Activated CD8-positive, alpha-beta memory T cell treated with anti-CD3 and anti-CD28 coated beads for 48 hours (primary cell): ENCODE measurements around the gene AKAP6.
"Not testable (repeated sequence)": the region's sequence is repeated elsewhere in the genome, so short reads cannot be mapped to it uniquely, and the experiment has no call there.

Experiments used
- DNase-seq, 3 experiments: peaks; one replicate each; pipeline ENCODE4 v3.0.0-alpha.2; 2020; ENCODE audit warnings: low read depth in 2 of 3, low spot score in 2 of 3

Gene AKAP6

GRCh38 chr14:32368107-32368506, 39.0 kb downstream of the AKAP6 start:
- no peak for DNase-seq

DNA sequence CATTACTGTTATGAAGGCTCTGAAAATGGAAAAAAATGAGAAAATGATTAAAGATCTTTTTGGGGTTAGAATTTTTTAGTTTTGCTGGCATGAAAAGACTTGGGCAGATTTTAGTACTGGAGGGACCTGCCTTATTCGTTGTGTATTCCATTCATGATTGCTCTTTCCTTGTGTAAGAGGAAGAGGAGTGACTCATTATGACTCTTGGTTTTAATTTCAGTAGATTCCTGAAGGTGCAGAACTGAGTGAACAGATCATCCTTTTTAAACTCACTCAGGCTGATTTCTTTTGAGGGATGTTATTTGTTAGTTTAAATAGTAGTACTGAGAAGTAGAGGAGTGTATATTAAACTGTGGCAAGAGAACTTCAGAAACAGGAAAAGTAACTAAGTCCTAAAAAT, 41.6 kb downstream of the AKAP6 start:
- no peak for DNase-seq

GRCh38 chr14:32372154-32372553, 43.1 kb downstream of the AKAP6 start:
- no peak for DNase-seq

GRCh38 chr14:32373174-32373573, 44.1 kb downstream of the AKAP6 start:
- DNase-seq = not testable (repeated sequence)

- DNase-seq = no peak
Measured at GRCh38 chr14:32374155-32374554, 45.1 kb downstream of the AKAP6 start.

DNA sequence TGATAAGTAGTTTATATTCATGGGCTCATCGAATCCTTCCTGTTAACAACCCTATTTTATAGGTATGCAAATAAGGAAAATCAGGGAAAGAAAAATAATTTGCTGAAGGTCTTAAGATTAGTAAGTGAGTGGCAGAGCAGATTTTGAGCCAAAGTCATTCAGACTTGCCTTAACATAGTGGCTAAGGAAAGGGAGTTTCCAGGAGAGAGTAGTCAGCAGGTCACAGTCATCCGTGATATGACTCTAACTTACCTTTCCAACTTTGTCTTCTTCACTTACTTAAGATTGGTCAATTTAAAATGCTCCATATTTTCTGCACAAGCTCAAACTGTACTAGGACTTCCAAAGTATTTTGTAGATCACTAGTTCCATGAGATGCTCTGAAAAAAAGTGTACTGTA, 46.6 kb downstream of the AKAP6 start:
- DNase-seq = no peak

DNA sequence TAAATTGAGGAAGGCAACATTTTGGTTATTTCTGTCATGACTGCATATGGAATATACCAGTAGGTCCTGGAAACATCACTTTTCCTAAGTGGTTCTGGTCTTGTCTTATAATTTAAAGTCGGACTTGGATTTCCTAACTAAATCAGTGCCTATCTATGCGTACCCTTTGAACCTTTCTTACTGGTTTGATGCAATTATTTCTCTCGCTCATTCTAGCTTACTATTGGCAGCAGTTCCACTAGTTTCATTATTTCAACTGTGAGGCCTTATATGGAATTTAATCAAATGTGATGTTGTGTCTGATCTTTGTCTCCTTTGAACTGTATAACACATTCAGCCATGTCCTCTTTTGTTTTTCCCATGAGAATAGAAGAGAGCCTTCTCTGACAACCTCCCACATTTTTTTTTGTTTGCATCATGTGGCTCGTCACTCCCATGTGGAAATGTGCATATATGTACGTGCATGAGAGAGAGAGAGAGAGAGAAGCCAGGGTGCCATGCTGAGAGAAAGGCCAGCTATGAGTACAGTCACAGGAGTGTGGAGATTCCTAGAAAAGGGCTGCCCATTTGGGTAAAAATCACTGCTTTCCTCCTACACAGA, 48.0 kb downstream of the AKAP6 start:
- DNase-seq = no peak

- no peak for DNase-seq
Measured at GRCh38 chr14:32378284-32378683, 49.2 kb downstream of the AKAP6 start.

DNA sequence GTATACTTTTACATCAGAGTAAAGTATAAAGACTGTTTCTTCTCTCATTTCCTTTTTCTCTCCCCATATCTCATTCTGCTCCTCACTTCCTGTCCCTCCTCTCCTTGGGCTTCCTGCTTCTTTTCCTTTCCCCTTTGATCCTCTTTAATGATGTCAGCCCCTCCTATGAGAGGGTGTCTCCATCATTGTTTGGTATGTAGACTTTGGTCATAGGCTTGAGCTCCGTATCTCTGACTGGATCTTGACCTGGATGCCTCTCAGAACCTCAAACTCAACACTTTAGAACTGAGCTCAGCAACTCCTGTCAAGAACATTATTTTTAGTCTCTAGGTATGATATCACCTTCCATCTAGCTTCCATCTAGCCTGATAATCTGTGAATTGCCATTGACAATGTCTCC, 50.3 kb downstream of the AKAP6 start:
- no peak for DNase-seq

DNA sequence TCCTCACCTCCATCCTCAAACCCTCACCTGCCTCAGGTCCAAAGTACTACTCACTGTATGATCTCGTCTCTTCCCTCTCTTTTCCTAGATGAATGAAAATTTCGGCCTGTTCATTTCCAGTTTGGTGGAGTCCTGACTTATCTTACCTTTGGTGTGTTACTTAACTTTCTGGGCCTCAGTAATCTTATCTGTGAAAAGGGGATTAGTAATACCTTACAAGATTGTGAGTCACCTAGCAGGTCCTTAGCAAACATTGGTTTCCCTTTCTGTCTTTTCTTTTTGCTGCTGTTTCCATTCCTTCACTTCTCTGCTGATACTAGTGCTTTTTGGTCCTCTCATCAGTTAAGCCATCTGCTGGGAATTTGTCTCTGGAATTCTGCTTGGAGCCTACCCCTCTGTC, 52.8 kb downstream of the AKAP6 start:
- no peak for DNase-seq

DNA sequence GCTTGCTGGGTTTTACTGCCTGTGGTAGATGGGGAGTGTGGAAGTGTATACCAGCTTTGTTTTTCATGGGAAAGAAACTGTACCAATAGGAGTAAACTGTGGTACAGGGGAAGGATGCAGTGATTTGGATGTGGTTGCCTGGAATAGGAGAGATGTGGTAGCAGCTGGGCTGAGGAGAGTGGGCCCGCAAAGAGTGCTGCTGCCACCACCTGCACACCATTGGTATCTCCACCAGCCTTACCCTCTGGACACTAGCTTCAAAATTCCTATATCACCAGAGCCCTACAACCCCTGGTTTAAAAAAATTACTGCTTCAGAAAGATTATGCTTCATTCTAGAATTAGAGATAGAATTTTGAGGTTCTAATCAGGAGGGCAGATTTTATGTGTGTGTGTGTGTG, 53.6 kb downstream of the AKAP6 start:
- DNase-seq = no peak

GRCh38 chr14:32383364-32384009, 54.4 kb downstream of the AKAP6 start:
- no peak for DNase-seq

DNA sequence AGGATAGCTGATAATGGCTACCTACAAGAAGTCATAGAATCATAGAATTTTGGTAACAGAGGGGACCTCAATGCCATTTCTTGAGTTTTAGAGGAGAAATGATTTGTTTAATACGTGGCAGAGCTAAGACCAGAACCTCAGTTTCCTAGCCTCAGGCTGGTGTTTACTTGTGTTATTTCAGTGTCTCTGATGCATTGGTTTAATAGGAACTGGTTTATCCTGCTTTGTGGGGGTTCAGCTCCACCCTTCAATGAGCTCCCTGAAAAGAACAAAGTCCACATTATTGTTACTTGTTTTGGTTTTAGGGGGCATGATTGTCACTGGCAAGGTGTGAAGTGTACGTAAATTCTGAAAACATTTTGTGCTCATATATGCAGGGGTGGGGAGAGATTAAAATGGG, 55.4 kb downstream of the AKAP6 start:
- DNase-seq = no peak

DNA sequence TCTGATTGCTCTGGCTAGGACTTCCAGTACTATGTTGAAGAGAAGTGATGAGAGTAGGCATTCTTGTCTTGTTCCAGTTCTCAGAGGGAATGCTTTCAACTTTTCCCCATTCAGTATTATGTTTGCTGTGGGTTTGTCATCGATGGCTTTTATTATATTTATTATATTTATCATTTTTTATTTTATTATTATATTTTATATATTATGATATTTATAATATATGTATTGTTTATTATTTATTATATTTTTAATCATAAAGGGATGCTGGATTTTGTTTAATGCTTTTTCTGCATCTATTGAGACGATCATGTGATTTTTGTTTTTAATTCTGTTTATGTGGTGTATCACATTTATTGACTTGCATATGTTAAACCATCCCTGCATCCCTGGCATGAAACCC, 58.2 kb downstream of the AKAP6 start:
- DNase-seq = not testable (repeated sequence)

GRCh38 chr14:32393119-32393518, 64.0 kb downstream of the AKAP6 start:
- no peak for DNase-seq

GRCh38 chr14:32394038-32394437, 64.9 kb downstream of the AKAP6 start:
- DNase-seq = no peak

DNA sequence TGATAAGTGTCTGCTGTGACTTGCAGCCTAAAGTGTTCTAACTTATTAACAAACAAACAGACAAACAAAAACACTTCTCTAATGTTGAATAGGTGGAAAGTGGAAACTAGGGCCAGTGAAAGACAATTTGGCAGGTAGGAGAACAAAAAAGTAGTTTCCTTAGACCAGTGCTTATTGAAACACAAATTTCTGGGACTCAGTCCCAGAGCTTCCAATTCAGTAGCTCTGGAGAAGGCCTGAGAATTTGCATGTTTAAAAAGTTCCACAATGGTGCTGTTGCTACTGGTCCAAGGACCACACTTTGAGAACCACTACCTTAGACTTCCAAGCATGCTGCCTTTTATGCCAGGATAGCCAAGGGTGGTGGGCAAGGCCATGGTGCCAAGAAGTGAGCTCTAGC, 67.8 kb downstream of the AKAP6 start:
- DNase-seq = no peak

GRCh38 chr14:32397861-32398640, 69.0 kb downstream of the AKAP6 start:
- DNase-seq = no peak

DNA sequence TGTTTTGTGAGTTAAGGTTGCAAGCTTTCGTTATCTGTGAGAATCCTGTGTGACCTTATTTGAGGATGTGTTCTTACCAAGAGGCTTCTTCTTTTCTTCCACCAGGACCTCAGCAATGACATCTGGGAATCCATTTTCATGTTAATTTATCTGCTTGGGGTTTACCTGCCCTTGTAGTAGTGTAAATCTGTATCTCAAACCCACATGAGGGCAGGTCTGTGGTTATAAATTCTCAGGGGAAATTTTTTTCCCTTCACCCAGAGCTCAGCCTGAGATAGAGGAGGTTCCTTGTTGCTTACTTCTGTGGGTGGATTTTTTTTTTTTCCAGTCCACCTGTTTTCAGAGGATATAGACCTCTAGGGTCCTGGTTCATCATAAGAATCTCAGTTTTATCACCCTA, 70.8 kb downstream of the AKAP6 start:
- DNase-seq = no peak

- no peak for DNase-seq
Measured at GRCh38 chr14:32400480-32400879, 71.4 kb downstream of the AKAP6 start.

GRCh38 chr14:32403021-32403420, 73.9 kb downstream of the AKAP6 start:
- no peak for DNase-seq

GRCh38 chr14:32403688-32404087, 74.6 kb downstream of the AKAP6 start:
- DNase-seq = no peak
